H1 (cell line): ENCODE results near the gene NPIPB6. TPM values are rescaled to one million over a fixed set of nuclear protein-coding genes. Genes with fewer than 3 reads are reported as not detected.

ENCODE experiments used
- CHD2 ChIP-seq: IDR thresholded peaks from 2 replicates; pipeline ENCODE4 v1.6.1; 2012; ENCODE audit warnings: low read length, improper control_type of control experiment
- HDAC2 ChIP-seq, 2 experiments: fragments of 300-600 bp in 1 of 2; sonication (generic) in 1 of 2; IDR thresholded peaks; 2 replicates each; pipeline ENCODE4 v1.6.1; 2011 to 2012; ENCODE audit warnings: low read depth in 2 of 2, low read length in 2 of 2, mild to moderate bottlenecking in 2 of 2, moderate library complexity in 2 of 2, borderline replicate concordance in 1 of 2, inconsistent platforms in 1 of 2
- KDM5A ChIP-seq: fragments of 200-600 bp; IDR thresholded peaks from 2 replicates; pipeline ENCODE4 v1.7.1; 2012; ENCODE audit warnings: mild to moderate bottlenecking, low read length, inconsistent platforms, mixed read lengths
- RBBP5 ChIP-seq: IDR thresholded peaks from 2 replicates; pipeline ENCODE4 v1.7.1; 2012; ENCODE audit warnings: low read depth, mild to moderate bottlenecking, inconsistent platforms, low read length, moderate library complexity, borderline replicate concordance
- SRF ChIP-seq: IDR thresholded peaks from 2 replicates; pipeline ENCODE4 v1.6.1; 2011; ENCODE audit warnings: mild to moderate bottlenecking, low read depth, low read length, moderate library complexity
- microRNA-seq, 2 experiments: library from miRNA; unstranded; fragments of <30 nt; microRNA quantifications; one replicate each; pipeline versions ENCODE4 to v1.2.0, GENCODE V29; 2016 to 2020; ENCODE audit warnings: borderline microRNAs expressed in 2 of 2, borderline number of aligned reads in 2 of 2, borderline replicate concordance in 1 of 2
- polyA plus RNA-seq, 7 experiments: library from polyadenylated mRNA; depleted of rRNA in 3 of 7; stranded (reverse) in 5 of 7; unstranded in 2 of 7; fragments of >200 nt in 5 of 7; fragments of 200-250 nt in 2 of 7; gene quantifications; 1 replicate in 5 of 7; 2 replicates in 1 of 7; 4 replicates in 1 of 7; pipeline versions ENCODE4 v1.2.1 to v1.2.3, GENCODE V29; 2011 to 2013; ENCODE audit warnings: missing spikeins in 2 of 7, mixed read lengths in 2 of 7
- small RNA-seq: library from polyadenylated mRNA; stranded (forward); fragments of <200 nt; extraction: miRNeasy Mini kit (QIAGEN cat#:217004); gene quantifications from one replicate; pipeline ENCODE3, GENCODE V24; 2013; ENCODE audit not compliant: insufficient read depth
- total RNA-seq: library from RNA; stranded (reverse); fragmentation: NEBNext Ultra II Directional; extraction: Animal tissue kit (Norgen Biotek cat#: 25700); gene quantifications from 2 replicates; pipeline ENCODE4 v1.2.1, GENCODE V29; 2021
- TF ChIP-seq, protein P1 (sequence below): IDR thresholded peaks from 2 replicates; pipeline ENCODE4 v1.6.1; 2011; ENCODE audit warnings: low read depth, mild to moderate bottlenecking, low read length; ENCODE audit not compliant: insufficient read depth

The NPIPB6 gene
- total and polyA plus RNA-seq, 2 of the 8 experiments (the other 6 are each of a cell fraction or from before 2014, with no cell fraction given): 0.83 to 1.9 TPM

DNA sequence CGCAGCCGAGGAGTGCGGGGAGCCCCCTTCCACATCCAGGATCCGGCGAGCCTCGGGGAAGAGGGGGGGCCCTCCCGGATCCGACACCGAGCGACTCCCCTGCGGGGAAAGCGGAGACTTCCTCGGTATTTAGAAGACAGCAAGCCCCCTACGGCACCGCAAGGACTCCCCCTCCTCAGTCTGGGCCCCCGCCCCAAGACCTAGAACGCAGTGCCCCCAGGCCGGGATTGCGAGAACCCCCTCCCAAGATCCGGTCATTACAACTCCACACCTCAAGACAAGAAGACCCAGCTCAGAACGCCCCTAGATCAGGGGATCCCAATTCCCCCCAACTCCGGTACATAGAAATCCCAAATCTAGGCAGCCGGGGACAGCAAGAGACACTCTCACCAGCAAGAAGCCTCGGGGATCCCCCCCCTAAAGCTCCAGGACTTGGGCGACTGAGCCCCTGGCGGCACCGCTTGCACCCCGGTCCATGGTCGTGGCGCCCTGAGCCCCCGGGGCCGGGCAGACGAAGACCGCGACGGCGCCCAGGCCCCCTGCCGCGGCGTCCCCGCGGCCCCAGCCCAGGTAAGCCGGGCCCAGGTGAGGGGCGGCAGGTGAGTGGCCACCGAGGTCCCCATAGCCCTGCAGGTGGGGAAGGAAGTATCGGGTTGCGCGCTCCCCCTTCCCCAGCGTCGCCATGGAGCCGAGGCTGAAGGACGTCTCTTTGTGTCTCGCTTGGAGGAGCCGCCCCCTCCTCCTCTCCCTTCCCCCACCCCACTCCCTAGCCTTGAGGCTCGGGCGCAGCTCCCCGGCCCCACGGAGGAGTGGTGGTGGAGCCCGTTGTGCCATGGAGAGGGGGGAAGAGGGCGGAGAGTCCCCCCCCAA, 70.3 kb downstream of the NPIPB6 start (continued):
- no peak for TF ChIP-seq CHD2
- TF ChIP-seq HDAC2 (IDR thresholded peaks at IDR 0.05; ENCODE audit: borderline replicate concordance in 1 of 2, low read depth in 2 of 2, low read length in 2 of 2): no peak; a peak in 2 of 4 replicates
- TF ChIP-seq, protein P1, sequence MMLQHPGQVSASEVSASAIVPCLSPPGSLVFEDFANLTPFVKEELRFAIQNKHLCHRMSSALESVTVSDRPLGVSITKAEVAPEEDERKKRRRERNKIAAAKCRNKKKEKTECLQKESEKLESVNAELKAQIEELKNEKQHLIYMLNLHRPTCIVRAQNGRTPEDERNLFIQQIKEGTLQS: no peak
- TF ChIP-seq KDM5A: no peak
- TF ChIP-seq SRF: no peak
- TF ChIP-seq RBBP5: peak; percentile 44; the same call in 1 of the 2 replicates
- TF ChIP-seq, all 59 proteins: peak for 6

Small RNA genes lying within 50 kb of the gene (microRNA-seq; reads per million reads assigned to microRNA genes)
- 0 reads per million in 2 experiments for gene MIR6862-1

Small RNA genes lying within 50 kb of the gene (small RNA-seq; reads per million reads assigned to genes)
- gene AC138904.2: not detected
- gene MIR6862-1: not detected

Other genes starting within 250 kb of the NPIPB6 start
- gene XPO6, start 151.5 kb downstream of the NPIPB6 start, total RNA-seq: 130 and 152 TPM in 2 replicates
- gene XPO6, start 151.5 kb downstream of the NPIPB6 start, polyA plus RNA-seq (2011; rRNA removed): 254 and 272 TPM in 2 replicates
- gene SBK1, start 71.0 kb downstream of the NPIPB6 start, total RNA-seq: 73.9 and 77.4 TPM in 2 replicates
- gene SBK1, start 71.0 kb downstream of the NPIPB6 start, polyA plus RNA-seq (2011; rRNA removed): 18.2 and 34.8 TPM in 2 replicates
- gene EIF3CL, start 40.3 kb upstream of the NPIPB6 start, total RNA-seq: not detected in 2 replicates
- 208 and 210 TPM in 2 replicates for gene EIF3CL, start 40.3 kb upstream of the NPIPB6 start, polyA plus RNA-seq (2011; rRNA removed)
- gene NPIPB7, start 108.8 kb upstream of the NPIPB6 start, total RNA-seq: not detected in 2 replicates
- 0.51 and 0.58 TPM in 2 replicates for gene NPIPB7, start 108.8 kb upstream of the NPIPB6 start, polyA plus RNA-seq (2011; rRNA removed)
- 22.9 and 24.3 TPM in 2 replicates for gene CLN3, start 128.6 kb upstream of the NPIPB6 start, total RNA-seq
- gene CLN3, start 128.6 kb upstream of the NPIPB6 start, polyA plus RNA-seq (2011; rRNA removed): 44.3 and 44.5 TPM in 2 replicates
- not detected in 2 replicates for gene APOBR, start 131.1 kb upstream of the NPIPB6 start, total RNA-seq
- gene APOBR, start 131.1 kb upstream of the NPIPB6 start, polyA plus RNA-seq (2011; rRNA removed): not detected in 2 replicates
- not detected in 2 replicates for gene IL27, start 143.3 kb upstream of the NPIPB6 start, total RNA-seq
- gene IL27, start 143.3 kb upstream of the NPIPB6 start, polyA plus RNA-seq (2011; rRNA removed): not detected in 2 replicates
- gene NUPR1, start 175.5 kb upstream of the NPIPB6 start, total RNA-seq: 0.20 TPM in 1 of 2 replicates, not detected in the other
- 0.09 and 0.17 TPM in 2 replicates for gene NUPR1, start 175.5 kb upstream of the NPIPB6 start, polyA plus RNA-seq (2011; rRNA removed)
- gene SGF29, start 190.4 kb upstream of the NPIPB6 start, total RNA-seq: 22.7 and 23.2 TPM in 2 replicates
- 3.1 and 5.8 TPM in 2 replicates for gene SGF29, start 190.4 kb upstream of the NPIPB6 start, polyA plus RNA-seq (2011; rRNA removed)
- gene SULT1A2, start 233.5 kb upstream of the NPIPB6 start, total RNA-seq: 0.23 and 0.35 TPM in 2 replicates
- gene SULT1A2, start 233.5 kb upstream of the NPIPB6 start, polyA plus RNA-seq (2011; rRNA removed): 0.29 and 0.44 TPM in 2 replicates
- 3.4 and 4.0 TPM in 2 replicates for gene SULT1A1, start 246.5 kb upstream of the NPIPB6 start, total RNA-seq
- 2.0 and 2.1 TPM in 2 replicates for gene SULT1A1, start 246.5 kb upstream of the NPIPB6 start, polyA plus RNA-seq (2011; rRNA removed)